NCI-H1417 treated with DMSO at 0.1 percent for 48 hours (cell line): ENCODE results near the gene PHC2.

Experiments used
- DNase-seq: peaks from one replicate; lab custom pipeline; 2025; lab: John Stamatoyannopoulos, UW

Gene PHC2

GRCh38 chr1:33446590-33446989 is 15.7 kb upstream of the PHC2 start:
- DNase-seq, result no peak

DNA sequence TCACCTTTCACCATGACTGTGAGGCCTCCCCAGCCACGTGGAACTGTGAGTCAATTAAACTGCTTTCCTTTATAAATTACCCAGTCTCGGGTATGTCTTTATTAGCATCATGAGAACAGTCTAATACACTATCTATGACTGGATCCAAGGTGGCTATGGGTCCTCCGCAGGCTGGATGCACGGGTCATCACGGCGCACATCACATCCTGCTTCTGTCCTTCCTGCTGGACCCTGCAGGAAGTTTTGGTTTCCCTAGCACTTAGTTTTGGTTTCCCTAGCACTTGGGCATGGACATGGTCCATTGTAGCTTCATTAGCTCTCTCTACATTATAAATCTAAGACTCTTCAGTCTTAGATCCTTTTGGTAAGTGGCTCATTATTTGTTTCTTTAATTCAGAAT is 14.2 kb upstream of the PHC2 start:
- DNase-seq, result no peak

DNA sequence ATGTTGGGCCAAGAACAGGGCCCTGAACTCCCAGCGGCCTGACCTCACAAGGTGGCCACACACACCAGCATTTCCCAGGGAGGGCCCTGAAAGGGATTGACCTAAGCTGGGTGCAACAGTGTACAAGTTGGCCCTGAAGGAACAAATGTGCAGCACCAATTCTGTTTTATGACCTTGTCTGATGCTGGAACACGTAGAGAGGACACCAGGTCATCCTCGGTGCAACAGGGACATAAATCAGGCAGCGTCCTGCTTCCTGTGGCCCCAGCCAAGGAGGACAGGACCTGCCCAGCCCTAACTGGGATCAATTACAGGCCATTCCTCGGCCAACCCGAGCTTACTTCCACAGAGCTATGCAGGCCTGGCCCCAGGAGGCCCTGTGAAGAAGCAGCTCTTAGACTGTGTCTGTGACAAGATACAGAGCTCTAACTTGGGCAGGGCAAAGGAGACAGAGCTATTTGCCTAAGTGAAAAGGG is 12.8 kb upstream of the PHC2 start:
- DNase-seq, result no peak

GRCh38 chr1:33443080-33443704 is 12.3 kb upstream of the PHC2 start:
- no peak for DNase-seq

DNA sequence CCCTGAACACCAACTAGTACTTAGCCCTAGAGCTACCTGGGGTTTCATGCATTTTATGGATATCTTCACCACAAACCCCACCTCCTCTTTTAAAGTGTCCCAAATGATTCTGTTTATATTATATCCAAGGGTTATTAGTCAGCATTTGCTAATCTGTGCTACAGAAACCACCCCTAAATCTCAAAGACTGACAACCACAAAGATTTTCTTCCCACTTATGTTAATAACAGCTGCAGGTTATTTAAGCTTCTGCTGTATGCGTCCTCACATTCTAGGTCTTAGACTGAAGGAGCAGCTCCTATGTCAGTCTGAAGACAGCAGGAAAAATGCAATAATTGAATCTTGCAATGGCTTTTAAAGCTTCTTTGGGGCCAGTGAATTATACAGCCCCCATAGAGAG is 11.2 kb upstream of the PHC2 start:
- no peak for DNase-seq

GRCh38 chr1:33441088-33441745 is 10.3 kb upstream of the PHC2 start:
- DNase-seq, result no peak

- DNase-seq, result no peak
These were observed 8.8 kb upstream of the PHC2 start for GRCh38 chr1:33439662-33440061.

DNA sequence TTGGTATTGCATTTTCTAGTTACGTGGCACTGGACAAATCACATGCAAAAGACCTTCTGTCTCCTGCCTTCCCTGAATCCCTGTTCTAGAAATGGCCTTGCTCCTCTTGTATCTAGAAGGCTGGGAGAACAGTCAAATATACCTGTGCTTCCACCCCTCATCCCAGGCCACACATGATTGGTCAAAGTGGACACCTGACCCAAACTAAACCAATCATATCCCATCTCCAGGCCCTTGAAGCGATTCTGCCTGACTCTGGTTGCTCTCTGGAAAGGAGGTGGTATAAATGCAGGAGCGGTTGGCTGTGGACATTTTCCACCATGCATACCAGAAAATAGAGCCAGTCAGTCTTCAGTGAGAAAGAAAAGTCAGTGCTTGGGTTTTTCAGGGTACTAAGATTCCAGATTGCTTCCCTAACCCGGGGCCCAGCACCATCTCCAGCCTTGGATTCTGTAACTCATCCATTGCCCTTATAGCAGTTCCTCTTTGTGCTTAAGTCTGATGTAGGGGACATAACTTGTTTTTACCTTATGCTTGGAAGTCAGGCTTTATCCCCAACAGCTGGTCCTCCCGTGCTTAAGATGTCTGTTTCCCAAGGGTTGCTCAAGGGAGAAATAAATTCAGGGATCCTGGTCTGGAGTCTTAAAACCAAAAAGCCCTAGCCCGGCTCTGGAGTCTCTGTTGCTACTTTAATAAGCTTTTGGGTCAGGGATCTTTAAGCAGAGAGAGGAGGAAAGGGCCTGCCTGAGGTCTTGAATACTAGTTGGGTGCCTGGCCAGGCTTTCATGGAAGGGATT is 7.7 kb upstream of the PHC2 start:
- no peak for DNase-seq

DNA sequence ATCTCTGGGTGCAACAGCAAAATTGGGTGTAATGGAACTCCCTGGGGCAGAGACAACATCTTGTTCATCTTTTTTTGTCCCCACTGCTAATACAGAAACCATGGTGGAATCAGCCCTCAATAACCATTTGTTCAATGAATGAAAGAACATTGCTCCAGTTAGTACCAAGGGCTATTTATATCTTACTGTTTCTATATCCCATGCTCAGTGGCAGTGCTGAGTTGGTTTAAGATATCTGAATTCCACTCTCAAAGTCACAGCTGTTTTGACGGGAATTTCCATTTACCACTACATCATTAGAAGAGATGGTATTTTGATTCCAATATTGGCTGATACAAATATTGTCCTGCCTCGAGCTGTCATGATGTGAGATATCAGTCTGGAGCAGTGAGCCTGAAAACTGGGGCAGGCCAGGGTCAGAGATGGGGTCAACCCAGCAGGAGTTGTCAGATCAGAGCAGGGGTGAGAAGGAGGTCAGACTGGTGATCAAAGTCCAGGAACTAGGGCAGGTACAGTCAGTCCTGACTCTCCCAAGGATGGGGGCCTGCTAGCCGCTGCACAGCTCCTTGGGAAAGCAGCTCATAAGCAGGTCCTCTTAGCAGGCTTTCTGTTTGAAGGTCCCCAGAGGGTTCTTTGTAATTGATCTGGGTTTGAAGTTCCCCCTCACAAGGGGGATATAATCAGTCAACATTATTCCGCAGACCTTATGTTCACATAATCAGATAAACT is 5.8 kb upstream of the PHC2 start:
- DNase-seq, result no peak

- DNase-seq, result no peak
These were observed 4.4 kb upstream of the PHC2 start for GRCh38 chr1:33435096-33435820.

DNA sequence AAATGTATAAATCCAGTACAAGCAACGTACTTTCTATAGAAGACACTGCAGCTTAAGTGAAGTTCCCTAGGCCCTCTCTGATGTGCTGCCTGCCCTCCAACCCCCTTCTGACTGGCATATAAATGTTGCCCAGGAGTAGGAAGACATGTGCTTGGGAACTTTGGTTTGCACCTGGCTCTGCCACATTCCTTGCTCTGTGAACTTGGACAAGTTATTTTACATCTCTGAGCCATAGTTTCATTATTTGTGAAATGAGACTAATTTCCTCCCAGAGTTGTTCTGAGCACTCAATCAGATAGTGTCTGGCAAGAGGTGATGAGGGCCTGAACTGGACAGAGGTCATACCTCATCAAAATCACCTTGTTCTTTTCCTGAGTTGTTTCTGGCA is 3.5 kb upstream of the PHC2 start:
- no peak for DNase-seq

GRCh38 chr1:33433509-33434362 is 2.8 kb upstream of the PHC2 start:
- DNase-seq, result no peak

GRCh38 chr1:33429856-33430691 is 821 bp downstream of the PHC2 start:
- DNase-seq, result no peak

DNA sequence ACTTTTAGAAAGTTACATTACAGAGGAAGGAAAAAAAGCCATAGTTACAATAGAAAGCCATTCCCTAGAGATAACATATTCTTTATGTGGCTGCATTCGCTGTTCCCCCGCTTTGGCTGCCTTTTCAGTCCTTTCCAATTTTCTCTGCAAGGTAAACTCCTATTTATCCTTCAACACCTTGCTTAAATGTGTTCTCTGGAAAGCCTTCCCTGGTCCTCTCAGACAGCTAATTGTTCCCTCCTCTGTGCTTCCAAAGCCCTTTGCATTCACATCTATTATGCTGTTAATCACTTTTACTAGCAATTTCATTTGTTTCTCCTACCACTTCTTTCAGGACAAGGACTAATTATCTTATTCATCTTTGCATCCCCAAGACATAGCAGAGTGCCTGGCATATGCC is 1.6 kb downstream of the PHC2 start:
- no peak for DNase-seq

DNA sequence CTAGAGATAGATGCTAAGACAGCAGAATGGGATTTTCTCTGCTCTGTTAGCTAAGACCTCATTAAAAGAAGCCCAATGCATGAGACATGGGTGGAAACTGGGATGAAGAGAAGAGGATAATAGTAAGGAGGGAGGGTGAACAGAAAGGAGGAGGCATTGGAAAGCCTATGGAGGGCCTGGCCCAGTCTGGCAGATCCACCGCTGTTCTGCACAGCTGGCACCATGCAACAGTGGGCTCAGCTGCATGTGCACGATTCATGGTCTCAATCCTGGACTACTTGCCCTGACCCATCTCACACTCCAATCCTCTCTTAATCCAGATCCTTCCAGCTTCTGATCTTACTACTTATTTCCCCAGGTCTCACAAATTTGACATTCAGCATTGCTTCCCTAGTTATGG is 2.2 kb downstream of the PHC2 start:
- no peak for DNase-seq

DNA sequence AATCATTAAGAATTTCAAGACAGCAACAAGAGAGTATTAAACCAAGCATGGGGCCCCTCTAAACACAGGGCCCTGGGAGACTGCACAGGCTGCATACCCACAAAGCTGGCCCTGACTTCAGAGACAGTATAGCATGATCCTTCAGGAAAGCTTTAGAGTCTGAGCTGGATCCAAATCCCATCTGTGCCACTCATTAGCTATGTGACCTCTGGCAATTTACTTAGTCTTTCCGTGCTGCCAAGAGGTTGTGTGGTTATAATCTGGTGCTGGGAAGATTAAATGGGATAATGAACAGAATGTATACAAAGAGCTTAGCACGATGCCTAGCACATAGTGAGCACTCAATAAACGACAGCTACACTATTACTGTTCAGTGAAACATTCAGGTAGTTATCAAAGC is 4.0 kb downstream of the PHC2 start:
- no peak for DNase-seq

- no peak for DNase-seq
These were observed 5.0 kb downstream of the PHC2 start for GRCh38 chr1:33425900-33426299.

DNA sequence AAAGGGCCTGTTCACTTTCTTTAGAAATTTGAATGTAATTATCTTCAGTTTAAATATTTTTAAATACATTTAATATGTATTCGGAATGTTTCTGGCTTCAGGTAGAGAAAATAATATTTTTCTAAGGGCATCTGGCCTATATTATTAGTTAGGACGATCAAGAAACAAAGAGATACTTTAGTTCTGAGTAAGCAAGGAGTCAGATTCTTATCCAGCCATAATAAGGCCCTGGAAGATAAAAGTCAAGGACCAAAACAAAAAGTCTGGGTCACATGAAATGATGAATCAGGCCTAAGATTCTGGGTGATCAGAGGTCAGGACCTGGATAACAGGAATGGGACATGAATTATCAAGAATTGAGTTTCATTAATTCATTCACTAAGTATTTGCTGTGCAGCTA is 6.3 kb downstream of the PHC2 start:
- no peak for DNase-seq

- no peak for DNase-seq
These were observed 6.7 kb downstream of the PHC2 start for GRCh38 chr1:33424205-33424604.
